ENCODE data around the gene CACNA1D.
A peak's percentile ranks its signal among the peaks of the same experiment; 100 is the strongest.

The CACNA1D gene

GRCh38 chr3:53837331-53837730, 342.9 kb downstream of the CACNA1D start:
- DNase-seq (ENCODE audit: extremely low read depth in 1 of 2, low read depth in 1 of 2) = peak in 1 of 2 donors; percentile 6

- DNase-seq (ENCODE audit: extremely low read depth in 1 of 2, low read depth in 1 of 2) = no peak
Measured at GRCh38 chr3:53841296-53841695, 346.9 kb downstream of the CACNA1D start.

- DNase-seq (ENCODE audit: extremely low read depth in 1 of 2, low read depth in 1 of 2) = no peak
Measured at GRCh38 chr3:53842436-53843194, 348.2 kb downstream of the CACNA1D start.

GRCh38 chr3:53843195-53844177, 349.1 kb downstream of the CACNA1D start:
- DNase-seq (ENCODE audit: extremely low read depth in 1 of 2, low read depth in 1 of 2) = no peak

- DNase-seq (ENCODE audit: extremely low read depth in 1 of 2, low read depth in 1 of 2) = no peak
Measured at GRCh38 chr3:53844262-53845102, 350.1 kb downstream of the CACNA1D start.

- no peak for DNase-seq (ENCODE audit: extremely low read depth in 1 of 2, low read depth in 1 of 2)
Measured at GRCh38 chr3:53845103-53845880, 350.9 kb downstream of the CACNA1D start.

GRCh38 chr3:53845881-53846133, 351.4 kb downstream of the CACNA1D start:
- no peak for DNase-seq (ENCODE audit: extremely low read depth in 1 of 2, low read depth in 1 of 2)

- DNase-seq (ENCODE audit: extremely low read depth in 1 of 2, low read depth in 1 of 2) = no peak
Measured at GRCh38 chr3:53846134-53846850, 351.9 kb downstream of the CACNA1D start, which contains the start of the genes CHDH and IL17RB. Gene CHDH, minus strand, starts transcription at chr3:53846419. Its CDS starts 22,411 bp downstream, at chr3:53824008. Gene IL17RB, plus strand, starts transcription at chr3:53846568. Its CDS starts 21 bp downstream, at chr3:53846589.

- DNase-seq (ENCODE audit: extremely low read depth in 1 of 2, low read depth in 1 of 2) = no peak
Measured at GRCh38 chr3:53846851-53847155, 352.4 kb downstream of the CACNA1D start.

- DNase-seq (ENCODE audit: extremely low read depth in 1 of 2, low read depth in 1 of 2) = no peak
Measured at GRCh38 chr3:53849916-53850315, 355.5 kb downstream of the CACNA1D start.

- no peak for DNase-seq (ENCODE audit: extremely low read depth in 1 of 2, low read depth in 1 of 2)
Measured at GRCh38 chr3:53850895-53851294, 356.5 kb downstream of the CACNA1D start.

- no peak for DNase-seq (ENCODE audit: extremely low read depth in 1 of 2, low read depth in 1 of 2)
Measured at GRCh38 chr3:53856964-53857363, 362.6 kb downstream of the CACNA1D start.

GRCh38 chr3:53858096-53858741, 363.8 kb downstream of the CACNA1D start:
- DNase-seq (ENCODE audit: extremely low read depth in 1 of 2, low read depth in 1 of 2) = no peak

GRCh38 chr3:53859178-53859577, 364.8 kb downstream of the CACNA1D start:
- no peak for DNase-seq (ENCODE audit: extremely low read depth in 1 of 2, low read depth in 1 of 2)

- no peak for DNase-seq (ENCODE audit: extremely low read depth in 1 of 2, low read depth in 1 of 2)
Measured at GRCh38 chr3:53860196-53860595, 365.8 kb downstream of the CACNA1D start.

- DNase-seq (ENCODE audit: extremely low read depth in 1 of 2, low read depth in 1 of 2) = no peak
Measured at GRCh38 chr3:53862241-53862640, 367.8 kb downstream of the CACNA1D start.

- DNase-seq (ENCODE audit: extremely low read depth in 1 of 2, low read depth in 1 of 2) = no peak
Measured at GRCh38 chr3:53863145-53863544, 368.7 kb downstream of the CACNA1D start.

All from stimulated activated CD8-positive, alpha-beta memory T cell treated with anti-CD3 and anti-CD28 coated beads, Interleukin-7, amount 100 ng/mL, for 48 hours (primary cell).